Medulla oblongata (tissue), 1 donor: ENCODE data around the gene ITPK1.
A peak's percentile ranks its signal among the peaks of the same experiment; 100 is the strongest.

Source experiments
- DNase-seq: peaks from one replicate; pipeline ENCODE4 v3.0.0-alpha.2; 2015; ENCODE audit errors: extremely low spot score

Gene ITPK1

GRCh38 chr14:92952481-92953298 is 163.0 kb downstream of the ITPK1 start:
- no peak for DNase-seq

- peak; percentile 88 for DNase-seq
Measured at GRCh38 chr14:92951912-92952471, 163.7 kb downstream of the ITPK1 start.

- no peak for DNase-seq
Measured at GRCh38 chr14:92951261-92951660, 164.5 kb downstream of the ITPK1 start.

- no peak for DNase-seq
Measured at GRCh38 chr14:92950773-92951172, 165.0 kb downstream of the ITPK1 start.

GRCh38 chr14:92950193-92950540 is 165.6 kb downstream of the ITPK1 start:
- DNase-seq: no peak

GRCh38 chr14:92949496-92950192 is 166.1 kb downstream of the ITPK1 start:
- DNase-seq: no peak

- DNase-seq: no peak
Measured at GRCh38 chr14:92948647-92949046, 167.1 kb downstream of the ITPK1 start.

GRCh38 chr14:92946847-92947545 is 168.7 kb downstream of the ITPK1 start:
- no peak for DNase-seq

GRCh38 chr14:92945959-92946846 is 169.5 kb downstream of the ITPK1 start:
- no peak for DNase-seq

GRCh38 chr14:92945544-92945943 is 170.2 kb downstream of the ITPK1 start:
- DNase-seq: no peak

- no peak for DNase-seq
Measured at GRCh38 chr14:92944976-92945375, 170.7 kb downstream of the ITPK1 start.

GRCh38 chr14:92943855-92944570 is 171.7 kb downstream of the ITPK1 start:
- DNase-seq: no peak

GRCh38 chr14:92942976-92943710 is 172.6 kb downstream of the ITPK1 start:
- DNase-seq: no peak

GRCh38 chr14:92942576-92942975 is 173.1 kb downstream of the ITPK1 start:
- DNase-seq: no peak

- no peak for DNase-seq
Measured at GRCh38 chr14:92942136-92942535, 173.6 kb downstream of the ITPK1 start.

GRCh38 chr14:92941531-92941930 is 174.2 kb downstream of the ITPK1 start:
- DNase-seq: no peak

GRCh38 chr14:92940543-92940942 is 175.2 kb downstream of the ITPK1 start:
- no peak for DNase-seq

GRCh38 chr14:92939699-92940098 is 176.0 kb downstream of the ITPK1 start:
- DNase-seq: no peak

- DNase-seq: no peak
Measured at GRCh38 chr14:92938890-92939671, 176.6 kb downstream of the ITPK1 start.
